GM21619 (cell line): ENCODE measurements around the gene FGFR2.

ENCODE experiments used
- ATAC-seq: cut with Tn5 transposase; IDR thresholded peaks from one replicate; pipeline ENCODE4 v1.9.1; 2021; ENCODE audit not compliant: unreplicated experiment

FGFR2 gene

DNA sequence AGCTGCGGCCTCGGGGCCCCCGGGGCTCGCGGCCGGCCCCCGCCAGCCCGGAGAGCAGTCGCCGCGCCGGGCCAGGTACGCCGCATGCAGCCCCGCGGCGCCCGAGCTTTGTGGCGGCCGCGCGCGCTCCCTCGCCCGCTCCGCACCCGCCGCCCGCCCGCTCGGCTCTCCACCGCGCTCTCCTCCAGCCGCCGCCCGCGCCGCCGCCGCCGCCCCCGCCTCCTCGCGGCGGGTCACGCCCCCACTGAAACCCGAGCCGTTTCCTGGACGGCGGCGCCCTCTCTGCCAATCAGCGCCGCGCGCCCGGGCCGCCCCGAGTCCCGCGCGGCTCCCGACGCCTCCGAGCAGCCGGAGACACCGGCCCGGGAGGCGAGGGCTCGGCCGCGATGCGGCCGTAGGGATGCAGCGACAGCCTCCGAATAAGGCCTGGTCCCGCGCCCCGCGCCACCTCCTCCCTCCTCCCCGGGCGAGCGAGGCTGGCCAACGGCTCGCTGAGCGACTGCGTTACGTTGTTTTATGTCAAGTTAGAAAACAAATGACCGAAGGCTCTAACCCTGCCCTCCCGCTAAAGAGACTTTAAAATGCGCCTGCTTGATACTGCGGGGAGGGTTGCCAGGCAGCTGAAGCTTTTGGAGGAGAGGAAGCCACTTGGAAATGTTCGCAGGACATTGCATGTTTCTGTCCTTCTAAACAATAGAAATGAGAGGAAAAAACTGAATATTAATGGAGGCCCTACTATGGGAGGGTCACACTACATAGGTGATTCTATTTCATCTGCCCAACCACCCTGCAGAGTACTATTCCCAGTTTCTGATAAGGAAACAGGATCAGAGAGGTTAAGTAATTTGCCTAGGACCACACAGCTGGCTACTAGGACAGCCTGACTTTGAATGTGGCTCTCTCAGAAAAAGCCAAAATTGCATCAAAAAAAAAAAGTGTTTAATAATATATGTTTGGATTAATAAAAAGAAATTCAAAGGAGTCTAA is at the start of gene FGFR2:
FGFR2 (minus strand) TSS at position 182 of the 987 bp plus-strand sequence. CDS start 4,627 bp downstream, outside the sequence.
- peak; percentile 86 for ATAC-seq

DNA sequence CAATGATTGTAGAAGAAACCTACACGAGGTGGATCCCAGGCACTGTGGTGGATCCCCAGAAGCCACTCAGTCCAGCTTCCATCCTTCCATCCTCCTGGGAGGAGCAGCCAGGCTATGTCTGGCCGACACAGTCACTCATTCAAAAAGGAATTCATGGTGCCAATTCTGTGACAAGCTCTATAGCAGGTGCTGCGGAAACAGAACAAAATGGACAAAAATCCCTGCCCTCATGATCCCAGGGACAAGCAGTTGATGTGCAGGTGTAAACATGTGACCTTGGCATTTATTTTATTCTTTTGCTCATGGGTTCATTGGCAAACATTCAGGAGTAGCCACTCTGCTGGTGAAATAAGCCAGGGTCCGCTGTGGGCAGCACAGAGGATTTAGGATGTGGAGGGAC is 49.2 kb upstream of the FGFR2 start:
- no peak for ATAC-seq

DNA sequence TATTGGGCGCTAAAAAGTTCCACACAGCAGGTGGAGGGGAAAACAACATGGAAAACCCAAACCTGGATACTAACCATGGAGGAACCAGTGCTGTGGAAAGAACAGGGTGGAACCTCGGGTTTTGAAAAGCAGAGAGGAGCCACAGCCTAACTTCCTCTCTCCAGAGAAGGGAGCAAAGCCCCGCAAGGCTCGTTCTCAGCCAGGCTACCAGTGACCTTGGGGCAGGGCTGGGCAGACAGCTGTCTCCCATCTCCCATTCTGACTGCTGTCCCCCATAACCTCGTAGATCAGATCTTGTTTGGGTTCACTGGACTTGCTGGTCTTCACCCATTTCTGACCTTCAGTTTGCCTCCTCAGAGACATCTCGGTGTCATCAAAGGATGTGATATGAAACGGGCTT is 47.5 kb upstream of the FGFR2 start:
- no peak for ATAC-seq

DNA sequence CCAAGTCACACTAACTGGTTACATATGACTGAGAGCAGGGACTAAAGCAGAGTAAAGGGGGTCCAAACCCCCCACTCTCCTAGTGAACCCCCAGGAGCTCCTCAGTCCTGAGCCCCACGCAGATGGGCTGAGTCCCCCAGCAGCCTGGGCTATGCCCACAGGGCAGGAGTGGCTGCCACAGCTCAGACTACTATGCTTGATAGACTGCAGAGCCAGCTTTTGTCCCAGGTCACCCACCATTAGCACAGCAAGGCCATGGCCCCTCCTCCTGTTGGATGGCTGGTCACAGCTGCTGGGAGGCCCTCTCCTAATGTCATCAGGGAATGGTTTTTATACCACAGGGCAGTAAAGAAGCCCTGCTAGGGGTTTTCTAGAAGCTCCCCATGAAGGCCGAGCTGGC is 46.3 kb upstream of the FGFR2 start:
- no peak for ATAC-seq

DNA sequence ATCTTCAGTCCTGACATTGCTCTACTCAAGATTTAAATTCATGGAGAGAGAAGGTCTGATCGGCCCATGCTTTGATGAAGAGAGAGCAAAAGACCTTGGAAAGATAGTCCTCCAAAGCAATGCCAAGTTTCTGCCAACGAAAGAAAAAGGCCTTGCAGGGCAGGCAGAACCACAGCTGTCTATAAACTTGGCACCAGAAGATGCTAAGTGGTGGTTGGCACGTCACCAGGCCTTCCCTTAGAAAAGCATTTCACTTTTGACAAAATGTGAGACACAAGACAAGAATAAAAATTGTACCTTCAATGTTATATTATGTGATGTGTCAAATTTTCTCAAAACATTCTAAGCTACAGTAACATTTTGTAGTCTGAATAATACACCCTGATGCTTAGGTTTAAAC is 42.0 kb upstream of the FGFR2 start:
- no peak for ATAC-seq

DNA sequence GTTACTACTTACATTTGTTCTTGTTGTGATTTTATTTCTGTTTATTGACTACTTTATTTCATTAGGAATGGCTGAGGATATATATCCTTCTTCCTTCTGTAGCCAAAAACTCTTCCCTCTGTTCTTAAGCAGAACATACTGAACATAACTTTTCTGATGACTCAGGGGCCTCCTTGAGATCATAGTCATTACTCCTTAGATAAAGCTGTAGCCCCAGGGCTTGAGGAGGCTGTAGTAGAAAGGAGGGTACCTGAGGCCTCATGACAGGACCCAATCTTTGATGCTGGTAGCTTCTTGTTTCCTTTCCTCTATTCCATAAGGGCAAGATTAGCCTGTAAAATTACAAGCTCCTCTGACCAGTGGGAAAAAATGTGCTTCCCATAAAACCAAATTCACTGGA is 41.2 kb upstream of the FGFR2 start:
- no peak for ATAC-seq

DNA sequence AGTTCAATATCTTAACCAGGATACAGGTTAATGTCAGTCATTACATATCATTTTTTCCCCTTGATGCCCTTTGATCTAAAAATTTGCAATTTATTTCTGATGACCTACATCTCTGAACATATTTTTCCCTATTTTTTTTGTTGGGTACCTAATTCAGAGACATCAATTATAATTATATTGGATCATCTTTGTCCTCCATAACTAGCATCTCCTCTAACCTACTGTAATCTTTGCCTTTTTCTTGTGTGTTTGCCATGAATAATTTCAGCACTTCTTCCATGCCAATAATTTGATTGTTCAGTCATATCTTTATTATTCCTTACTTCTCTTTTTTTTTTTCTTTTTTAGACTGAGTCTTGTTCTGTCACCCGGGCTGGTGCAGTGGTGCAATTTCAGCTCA is 39.2 kb upstream of the FGFR2 start:
- no peak for ATAC-seq

DNA sequence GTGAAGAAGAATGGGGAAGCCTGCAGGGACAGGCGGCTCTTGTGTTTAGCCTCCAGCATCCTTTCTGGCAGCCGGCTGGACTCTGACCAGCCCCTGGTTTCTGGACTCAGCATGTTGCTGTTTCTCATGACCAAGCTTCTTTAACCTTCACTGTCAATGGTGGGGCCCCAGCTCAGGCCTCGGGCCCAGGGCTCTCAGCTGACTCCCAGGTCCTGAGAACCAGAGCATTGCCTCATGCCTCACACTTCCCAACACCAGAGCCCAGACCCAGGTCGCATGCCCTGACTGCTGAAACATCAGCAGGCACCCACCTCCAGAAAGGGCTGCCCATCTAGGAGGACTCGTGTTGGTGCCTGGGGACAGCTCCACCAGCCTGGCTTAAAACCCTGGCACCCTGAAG is 34.8 kb upstream of the FGFR2 start:
- no peak for ATAC-seq

DNA sequence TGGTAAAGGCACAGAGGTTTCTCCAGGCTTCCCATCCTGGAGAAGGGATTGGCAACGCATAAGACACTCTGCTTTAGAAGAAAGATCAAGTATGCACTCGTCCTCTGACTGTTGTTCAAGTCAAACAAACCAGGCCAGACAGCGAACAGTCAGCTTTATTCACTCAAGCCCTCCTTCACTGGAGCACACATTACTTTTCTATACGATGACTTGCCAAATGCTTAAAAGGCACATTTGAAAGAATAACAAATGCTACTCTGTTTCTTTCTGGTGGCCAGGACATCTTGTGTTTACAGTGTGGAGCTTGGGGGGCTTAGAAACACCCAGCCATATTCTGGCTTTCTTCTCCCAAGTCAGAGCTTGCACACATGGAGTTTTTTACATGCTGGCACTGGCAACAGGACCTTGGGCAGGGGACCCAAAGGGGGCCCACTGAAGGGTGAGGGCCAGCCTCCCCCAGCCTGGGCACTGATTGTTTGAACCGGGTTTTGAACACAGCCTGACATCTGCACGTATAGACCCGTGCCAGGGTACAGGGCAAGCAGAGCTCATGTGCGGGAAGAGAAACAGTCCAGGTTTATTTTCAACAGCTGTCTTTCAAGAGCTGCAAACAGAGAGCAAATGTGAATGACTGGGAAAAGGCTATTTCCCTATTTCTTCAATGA is 33.3 kb upstream of the FGFR2 start:
- ATAC-seq, result no peak

DNA sequence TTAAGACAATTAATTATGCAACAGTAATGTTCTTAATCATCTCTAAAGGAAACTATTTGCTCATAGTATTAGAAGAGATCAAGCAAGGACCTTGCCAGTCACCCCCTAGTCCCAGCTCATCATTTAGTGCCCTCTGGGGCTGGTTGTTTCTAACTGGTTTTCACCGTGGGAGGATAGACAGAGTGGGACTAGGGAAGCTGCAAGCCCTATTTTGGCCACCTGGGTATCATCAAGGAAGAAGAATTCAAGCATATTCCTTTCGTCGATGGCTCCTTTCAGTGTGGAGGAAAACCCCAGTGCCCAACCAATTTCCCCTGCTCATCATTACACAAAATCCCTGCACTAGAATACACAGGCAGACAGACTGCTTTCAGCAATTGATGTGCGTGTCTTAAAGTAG is 30.6 kb upstream of the FGFR2 start:
- no peak for ATAC-seq

DNA sequence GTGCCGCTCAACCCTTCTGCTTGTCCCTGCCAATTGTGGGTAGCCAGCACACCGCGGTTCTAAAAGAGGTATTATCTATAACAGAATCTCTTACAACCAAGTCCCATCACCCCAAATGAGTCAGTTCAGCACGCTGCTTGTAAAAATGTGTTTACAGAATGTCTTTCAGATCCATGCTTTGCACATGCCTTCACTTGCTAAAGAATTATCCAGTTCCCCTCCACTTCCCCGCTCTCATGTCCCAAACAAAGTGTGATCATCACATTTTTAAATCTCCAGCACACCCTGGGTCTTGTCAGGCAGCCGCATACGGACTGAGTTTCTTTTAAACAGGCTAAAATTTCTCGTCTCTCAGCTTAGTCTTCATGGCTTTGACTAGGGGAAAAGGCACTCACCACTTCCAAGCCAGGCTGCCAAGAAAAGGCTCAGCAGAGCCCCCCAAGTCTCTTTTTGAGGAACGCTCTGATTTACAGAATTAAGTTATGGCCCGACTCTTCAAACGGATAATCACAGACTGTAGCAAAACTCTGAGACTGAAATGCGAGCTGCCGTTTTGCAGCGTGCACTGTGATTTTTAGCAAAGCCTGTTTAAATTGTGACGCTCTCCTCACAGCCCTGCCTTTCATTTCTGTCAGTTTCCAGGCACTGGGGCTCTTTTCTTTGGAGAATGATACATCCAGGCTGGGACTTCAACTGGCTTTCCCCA is 29.8 kb upstream of the FGFR2 start:
- ATAC-seq, result no peak

DNA sequence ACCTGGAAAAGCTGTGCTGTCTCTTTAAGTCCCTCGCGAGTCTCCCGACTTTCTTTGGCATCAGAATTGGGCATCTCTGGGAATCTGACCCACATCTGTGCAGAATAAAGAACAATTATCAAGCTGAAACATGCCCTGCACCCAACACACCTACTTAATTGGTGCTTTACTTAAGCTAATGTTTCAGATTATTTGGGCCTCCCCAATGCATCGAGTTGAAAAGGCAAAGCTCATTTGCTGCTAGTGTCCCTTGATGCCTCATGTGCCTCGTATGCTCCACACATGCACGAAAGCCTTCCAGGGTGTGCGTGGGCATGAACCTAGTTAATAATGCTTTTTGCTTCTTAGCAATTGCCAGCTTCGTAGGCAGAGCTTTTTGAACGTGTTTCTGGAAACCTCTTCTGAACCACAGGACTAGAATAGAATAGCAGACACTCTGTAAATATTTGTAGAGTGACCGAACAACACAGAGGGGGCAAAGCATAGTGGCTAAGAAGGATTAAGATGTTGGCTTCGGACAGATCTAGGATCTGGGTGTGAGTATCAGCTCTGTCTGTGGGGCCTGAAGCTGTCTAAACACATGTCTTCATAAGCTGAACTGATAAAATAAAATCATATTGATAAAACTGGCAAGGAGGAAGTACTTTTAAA is 26.7 kb upstream of the FGFR2 start:
- no peak for ATAC-seq

DNA sequence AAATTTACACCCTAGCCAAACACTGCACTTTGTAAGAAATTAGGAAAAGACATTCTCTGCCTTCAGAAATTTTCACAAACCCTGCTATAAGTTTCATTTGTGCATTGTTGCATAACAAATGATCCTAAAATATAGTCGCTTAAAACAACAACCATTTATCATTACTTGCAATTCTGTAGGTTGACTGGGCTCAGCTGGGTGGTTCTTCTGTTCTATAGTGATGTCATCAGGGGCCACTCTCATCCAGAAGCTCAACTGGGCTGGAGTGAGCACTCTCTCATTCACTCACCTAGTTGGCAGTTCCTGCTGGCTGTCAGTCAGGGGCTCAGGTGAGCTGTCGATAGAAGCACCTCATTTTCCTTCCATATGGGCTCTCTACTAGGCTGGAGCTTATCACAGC is 20.7 kb upstream of the FGFR2 start:
- no peak for ATAC-seq

DNA sequence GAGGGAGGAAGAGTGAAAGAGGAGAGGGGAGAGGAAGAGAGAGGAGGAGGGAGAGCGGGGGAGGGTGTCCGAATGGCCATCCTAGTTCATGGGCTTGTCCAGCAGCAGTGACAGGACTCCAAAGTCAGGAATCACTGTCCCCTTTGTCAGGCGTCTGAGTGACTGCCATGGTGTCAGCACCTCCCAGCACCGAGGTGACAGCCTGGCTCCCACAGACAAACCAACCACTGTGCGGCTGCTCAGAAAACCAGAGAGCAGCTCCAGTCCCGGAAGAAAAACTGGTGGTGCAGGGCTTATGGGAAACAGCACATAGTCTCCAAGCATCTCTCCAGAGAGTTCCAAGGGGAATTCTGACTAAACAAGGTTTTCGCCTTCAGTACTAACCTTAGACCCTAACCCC is 18.9 kb upstream of the FGFR2 start:
- no peak for ATAC-seq

DNA sequence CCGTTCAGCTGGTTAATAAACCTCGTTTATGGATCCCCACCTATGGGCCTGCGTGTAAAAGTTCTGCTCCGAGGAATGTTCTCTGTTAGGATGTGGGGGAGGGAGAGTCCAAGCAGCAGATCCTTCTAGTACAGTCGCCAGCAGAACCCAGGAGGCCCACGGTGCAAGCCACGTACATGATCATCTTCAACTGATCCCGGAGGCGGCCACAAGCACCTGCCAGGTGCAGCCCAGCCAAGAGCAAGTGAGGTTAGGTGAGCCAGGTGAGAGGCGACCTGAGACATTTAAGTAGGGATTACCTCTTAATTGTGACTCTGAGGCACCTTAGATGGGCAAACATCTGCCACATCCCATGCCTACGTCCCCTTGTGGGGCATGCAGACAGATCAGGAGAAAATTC is 18.0 kb upstream of the FGFR2 start:
- no peak for ATAC-seq

DNA sequence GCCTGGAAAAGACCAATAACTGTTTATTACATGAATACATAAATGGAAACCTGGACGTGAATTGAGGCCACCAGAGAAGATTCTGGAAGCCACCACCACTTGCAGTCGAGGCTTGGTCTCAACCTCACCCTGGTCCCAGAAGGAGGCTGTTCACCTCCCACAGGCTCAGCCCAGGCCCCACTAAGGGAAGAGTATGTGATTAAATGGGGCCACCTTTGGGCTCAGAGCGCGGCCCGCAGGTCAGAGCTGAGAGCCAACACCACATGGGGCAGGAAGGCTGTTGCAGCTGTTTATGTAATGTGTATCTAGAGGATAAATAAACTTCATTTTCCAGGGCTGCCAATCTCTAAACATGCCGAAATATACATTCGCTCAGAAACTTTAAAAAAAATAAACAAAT is 17.6 kb upstream of the FGFR2 start:
- ATAC-seq, result no peak

DNA sequence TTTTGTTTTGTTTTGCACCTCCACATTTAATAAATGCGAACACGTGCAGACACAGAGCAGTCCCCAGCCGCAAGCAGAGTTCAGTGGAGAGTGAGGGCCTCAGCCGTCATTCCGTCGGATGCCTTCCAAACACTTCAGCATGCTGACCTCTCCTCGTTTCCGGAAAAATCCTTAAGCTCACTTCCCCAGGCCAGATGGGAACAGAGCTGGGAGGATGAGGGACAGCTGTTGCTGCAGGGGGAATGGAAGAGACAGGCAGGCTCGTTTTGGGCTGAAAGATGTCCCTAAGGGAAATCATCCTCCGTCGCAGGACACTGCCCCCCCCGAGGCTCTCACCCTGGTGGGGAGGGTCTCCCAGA is 17.2 kb upstream of the FGFR2 start:
- no peak for ATAC-seq

DNA sequence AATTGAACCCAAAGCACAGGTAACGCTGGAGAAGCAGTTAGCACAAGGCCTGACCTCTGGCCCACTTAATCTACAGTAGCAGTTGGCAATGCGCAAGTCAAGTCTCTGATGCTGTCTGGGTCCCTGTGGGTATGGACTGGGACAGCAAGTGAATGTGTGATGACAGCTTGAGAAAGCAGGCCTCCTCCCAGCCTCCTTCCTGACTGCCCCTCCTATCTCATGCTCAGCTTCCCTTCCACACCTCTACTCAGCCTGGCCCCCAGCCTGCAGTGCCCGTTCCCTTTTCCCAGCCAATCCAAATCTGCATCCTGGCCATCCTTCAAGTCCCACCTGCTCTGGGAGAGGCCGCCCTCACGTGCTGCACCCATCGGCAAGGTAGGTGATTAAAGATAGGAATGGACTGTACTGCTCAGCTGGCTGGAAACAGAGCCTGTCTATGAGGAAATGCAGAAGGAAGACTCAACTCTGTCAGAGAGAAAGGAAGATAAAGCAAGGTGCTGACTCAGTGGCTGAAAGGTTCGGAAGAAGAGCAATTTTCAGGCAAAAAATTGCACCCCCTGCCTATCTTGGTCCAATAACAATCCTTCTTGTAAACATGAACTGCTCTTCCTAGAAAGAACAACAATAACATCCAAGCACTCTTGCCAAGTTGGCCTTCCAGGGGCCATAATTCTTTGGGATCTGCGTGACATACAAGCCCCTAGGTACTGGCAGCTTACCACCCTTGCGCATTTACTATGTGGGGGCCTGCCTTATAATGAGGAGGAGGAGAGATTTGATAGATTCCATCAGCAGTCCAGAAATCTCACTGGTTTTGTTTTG is 16.6 kb upstream of the FGFR2 start:
- no peak for ATAC-seq

DNA sequence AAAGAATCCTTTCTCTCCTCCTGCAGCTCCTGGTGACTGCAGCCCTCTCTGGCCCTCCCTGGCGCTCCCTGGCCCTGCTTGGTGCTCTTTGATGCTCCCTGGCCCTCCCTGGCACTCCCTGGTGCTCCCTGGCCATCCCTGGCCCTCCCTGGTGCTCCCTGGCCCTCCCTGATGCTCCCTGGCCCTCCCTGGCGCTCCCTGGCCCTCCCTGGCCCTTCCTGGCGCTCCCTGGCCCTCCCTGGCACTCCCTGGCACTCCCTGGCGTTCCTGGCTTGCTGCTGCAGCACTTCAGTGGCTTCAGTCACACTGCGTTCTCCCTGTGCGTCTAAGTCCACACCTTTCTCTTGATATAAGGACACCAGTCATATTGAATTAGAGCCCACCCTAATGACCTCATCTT is 15.2 kb upstream of the FGFR2 start:
- ATAC-seq, result no peak

DNA sequence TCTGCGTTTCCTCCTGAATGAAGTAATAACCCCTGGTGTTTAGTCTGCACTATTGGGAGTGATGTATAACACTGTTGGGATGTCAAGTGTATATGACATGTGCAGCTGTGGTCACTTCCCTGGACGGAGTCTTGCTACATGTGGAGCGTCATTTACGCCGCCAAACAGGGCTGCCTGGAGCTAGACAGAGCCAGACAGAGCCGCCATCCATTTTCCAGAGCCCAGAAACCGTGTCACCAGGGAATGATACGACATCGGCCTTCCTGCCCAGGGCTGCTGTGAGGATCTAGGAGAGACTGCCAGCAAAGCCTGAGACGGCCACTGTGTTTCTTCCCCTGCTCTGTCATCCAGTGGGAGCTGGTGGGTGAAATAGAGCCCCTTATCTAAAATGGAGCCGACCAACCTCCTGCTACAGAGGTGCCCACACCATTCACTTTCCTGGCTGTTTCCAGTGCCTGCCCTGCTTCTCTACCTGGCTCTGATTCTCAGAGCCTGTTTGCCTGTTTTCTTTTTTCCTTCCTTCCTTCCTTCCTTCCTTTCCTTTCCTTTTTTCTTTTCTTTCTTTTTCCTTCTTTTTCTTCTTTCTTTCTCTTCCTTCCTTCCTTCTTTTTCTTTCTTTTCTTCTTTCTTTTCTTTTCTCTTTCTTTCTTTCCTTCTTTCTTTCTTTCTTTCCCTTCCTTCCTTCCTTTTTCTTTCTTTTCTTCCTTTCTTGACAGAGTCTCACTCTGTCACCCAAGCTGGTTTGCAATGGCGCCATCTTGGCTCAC is 13.3 kb upstream of the FGFR2 start:
- ATAC-seq, result no peak
